GM19193 (cell line): ENCODE results near the gene BRINP3.

Experiments
- POLR2A ChIP-seq: IDR thresholded peaks from 4 replicates; pipeline ENCODE4 v1.6.1; 2011; ENCODE audit not compliant: insufficient read depth, insufficient read length; ENCODE audit errors: extremely low read depth

The BRINP3 gene

GRCh38 chr1:190376044-190376443, 101.6 kb downstream of the BRINP3 start:
- no peak for TF ChIP-seq POLR2A

GRCh38 chr1:190373705-190374336, 103.8 kb downstream of the BRINP3 start:
- TF ChIP-seq POLR2A = no peak

DNA sequence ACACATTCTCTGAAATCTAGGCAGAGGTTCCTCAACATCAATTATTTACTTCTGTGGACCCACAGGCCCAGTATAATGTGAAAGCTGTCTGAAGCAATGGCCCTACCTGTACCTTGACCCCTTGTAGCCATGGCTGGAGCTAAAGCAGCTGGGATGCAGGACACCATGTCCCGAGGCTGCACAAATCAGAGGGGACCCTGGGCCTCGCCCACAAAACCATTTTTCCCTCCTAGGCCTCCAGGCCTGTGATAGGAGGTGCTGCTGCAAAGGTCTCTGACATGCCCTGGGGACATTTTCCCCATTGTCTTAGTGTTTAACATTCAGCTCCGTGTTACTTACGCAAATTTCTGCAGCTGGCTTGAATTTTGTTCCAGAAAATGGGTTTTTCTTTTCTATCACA, 110.5 kb downstream of the BRINP3 start:
- TF ChIP-seq POLR2A = no peak

GRCh38 chr1:190365283-190365682, 112.4 kb downstream of the BRINP3 start:
- no peak for TF ChIP-seq POLR2A

DNA sequence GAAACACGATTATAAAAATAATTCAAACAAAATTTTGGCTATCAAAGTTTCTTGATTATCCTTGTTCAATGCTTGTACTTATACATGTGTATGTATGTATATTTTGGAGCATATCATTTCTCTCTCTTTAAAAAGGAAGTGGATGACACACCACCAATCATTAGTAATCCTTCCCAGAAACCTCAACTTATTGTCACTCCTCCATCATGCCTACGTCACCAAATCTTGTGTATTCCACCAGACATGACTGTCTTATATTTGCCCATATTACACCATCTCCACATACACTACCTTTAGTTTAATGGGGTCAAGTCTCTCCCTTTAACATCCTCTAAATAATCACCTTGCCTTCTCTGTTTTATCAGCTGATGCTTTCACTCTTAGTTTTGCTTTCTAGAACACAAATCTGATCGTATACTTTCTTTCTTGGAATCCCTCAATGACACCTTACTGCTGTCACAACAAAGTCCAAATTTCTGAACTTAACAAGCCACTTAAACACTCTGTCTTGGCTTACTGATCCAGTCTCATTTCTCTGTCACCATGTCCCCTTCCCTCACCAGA, 124.0 kb downstream of the BRINP3 start:
- TF ChIP-seq POLR2A = no peak

- TF ChIP-seq POLR2A = no peak
These were observed 133.2 kb downstream of the BRINP3 start for GRCh38 chr1:190344454-190344853.

- TF ChIP-seq POLR2A = no peak
These were observed 138.8 kb downstream of the BRINP3 start for GRCh38 chr1:190338829-190339228.

DNA sequence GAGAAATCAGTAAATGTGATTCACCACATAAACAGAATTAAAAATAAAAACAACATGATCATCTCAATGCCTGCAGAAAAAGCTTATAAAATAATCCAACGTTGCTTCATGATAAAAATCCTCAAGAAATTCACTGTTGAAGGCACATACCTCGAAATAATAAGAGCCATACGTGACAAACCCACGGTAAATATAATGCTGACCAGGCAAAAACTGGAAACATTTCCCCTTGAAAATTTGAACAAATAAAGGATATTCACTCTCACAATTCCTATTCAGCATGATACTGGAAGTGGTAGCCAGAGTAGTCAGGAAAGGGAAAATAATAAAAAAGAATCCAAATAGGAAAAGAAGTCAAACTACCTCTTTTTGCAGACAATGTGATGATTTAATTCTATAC, 148.8 kb downstream of the BRINP3 start:
- no peak for TF ChIP-seq POLR2A

GRCh38 chr1:190328361-190328760, 149.3 kb downstream of the BRINP3 start:
- TF ChIP-seq POLR2A = no peak

GRCh38 chr1:190327271-190327670, 150.4 kb downstream of the BRINP3 start:
- no peak for TF ChIP-seq POLR2A

DNA sequence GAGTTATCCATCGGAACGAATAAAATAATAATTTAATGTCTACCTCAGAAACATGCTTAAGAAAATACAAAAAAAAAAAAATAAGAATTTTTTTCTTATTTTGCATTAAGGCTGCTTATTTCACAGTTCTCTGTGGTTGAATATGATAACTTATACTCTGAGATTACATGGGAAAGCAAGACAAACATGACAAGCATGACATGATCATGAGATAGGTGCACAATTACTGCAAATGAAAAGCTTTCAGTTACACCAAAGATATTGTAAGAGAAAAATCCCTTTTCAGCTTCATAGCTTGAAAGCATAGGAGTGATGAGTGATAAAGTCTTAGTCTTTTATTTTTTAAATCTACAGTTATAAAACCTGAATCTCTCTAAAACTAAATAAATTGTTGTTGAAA, 154.1 kb downstream of the BRINP3 start:
- no peak for TF ChIP-seq POLR2A

GRCh38 chr1:190322274-190322673, 155.4 kb downstream of the BRINP3 start:
- TF ChIP-seq POLR2A = no peak

- TF ChIP-seq POLR2A = no peak
These were observed 156.7 kb downstream of the BRINP3 start for GRCh38 chr1:190320952-190321351.

DNA sequence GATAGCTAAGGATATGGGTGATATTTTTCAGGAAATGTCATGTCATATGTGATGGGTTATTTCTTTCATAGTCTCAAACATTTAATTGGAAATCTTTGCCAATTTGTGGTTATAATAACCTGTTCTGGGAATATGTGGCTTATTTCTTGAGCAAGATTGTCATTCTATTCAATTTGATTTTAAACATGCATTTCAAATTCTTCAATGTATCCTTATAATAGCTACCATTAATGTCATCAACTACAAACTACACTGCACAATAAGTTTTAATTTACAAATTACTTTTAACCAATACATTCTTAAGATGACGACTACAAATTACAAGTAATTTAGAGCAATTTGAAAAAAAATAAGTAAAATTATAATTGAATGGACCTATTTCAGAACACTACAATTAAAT, 164.9 kb downstream of the BRINP3 start:
- TF ChIP-seq POLR2A = no peak

DNA sequence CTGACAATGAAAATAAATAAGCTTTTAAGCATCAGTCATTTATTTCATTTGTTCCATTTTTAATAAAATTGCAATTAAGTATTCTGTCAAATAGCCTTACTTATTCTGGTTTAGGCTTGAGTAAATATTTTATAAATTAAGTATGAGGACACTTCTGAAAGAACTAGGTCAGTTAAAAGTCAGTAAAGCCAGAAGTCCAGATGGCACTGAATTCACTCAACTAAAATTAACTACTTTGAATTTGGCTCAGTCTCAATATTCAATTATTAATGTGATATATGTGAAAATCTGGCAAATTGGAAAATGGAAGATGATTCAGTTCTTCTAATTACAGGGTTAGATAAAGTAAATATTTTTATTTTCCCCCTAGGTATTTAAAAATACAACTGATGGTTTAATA, 174.2 kb downstream of the BRINP3 start:
- no peak for TF ChIP-seq POLR2A

- TF ChIP-seq POLR2A = no peak
These were observed 181.2 kb downstream of the BRINP3 start for GRCh38 chr1:190296453-190296852.

DNA sequence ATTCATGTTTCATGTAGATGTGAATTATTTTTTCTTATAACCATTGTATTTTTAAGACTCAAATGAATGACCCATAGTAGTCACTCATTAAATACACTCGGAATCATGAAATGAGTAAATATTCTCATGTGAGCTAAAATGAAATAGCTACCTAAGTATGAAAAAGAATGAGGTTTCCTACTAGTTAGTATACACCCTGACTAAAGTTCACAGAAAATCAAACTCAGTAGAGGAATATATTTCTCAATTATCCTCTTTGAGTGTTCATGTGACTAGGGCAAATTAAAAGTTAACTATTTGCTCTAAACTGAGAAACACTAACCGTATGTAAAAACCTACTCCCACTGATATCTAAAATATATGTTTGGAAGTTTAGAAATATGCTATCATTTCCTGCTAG, 187.8 kb downstream of the BRINP3 start:
- no peak for TF ChIP-seq POLR2A
